Measurements from ENCODE around the gene CNTD1.

DNA sequence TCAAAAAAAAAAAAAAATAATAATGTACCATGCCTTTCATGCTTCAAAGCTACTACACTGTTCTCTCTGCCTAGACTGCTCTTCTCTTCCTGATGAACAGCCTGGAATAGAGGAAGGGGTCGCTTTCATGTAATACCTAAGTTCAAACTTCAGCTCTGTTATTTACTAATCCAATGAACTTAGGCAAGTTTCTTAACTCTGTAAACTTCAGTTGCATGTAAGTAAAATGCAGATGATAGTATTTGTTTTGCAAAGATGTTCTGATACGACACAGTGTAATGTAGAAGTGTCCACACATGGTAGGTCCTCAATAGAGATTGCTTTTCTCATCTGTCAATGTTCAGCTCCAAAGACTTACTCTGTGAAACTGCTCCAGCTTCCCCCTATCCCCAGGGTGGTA, 6.7 kb upstream of the CNTD1 start:
- TF ChIP-seq, protein P1, sequence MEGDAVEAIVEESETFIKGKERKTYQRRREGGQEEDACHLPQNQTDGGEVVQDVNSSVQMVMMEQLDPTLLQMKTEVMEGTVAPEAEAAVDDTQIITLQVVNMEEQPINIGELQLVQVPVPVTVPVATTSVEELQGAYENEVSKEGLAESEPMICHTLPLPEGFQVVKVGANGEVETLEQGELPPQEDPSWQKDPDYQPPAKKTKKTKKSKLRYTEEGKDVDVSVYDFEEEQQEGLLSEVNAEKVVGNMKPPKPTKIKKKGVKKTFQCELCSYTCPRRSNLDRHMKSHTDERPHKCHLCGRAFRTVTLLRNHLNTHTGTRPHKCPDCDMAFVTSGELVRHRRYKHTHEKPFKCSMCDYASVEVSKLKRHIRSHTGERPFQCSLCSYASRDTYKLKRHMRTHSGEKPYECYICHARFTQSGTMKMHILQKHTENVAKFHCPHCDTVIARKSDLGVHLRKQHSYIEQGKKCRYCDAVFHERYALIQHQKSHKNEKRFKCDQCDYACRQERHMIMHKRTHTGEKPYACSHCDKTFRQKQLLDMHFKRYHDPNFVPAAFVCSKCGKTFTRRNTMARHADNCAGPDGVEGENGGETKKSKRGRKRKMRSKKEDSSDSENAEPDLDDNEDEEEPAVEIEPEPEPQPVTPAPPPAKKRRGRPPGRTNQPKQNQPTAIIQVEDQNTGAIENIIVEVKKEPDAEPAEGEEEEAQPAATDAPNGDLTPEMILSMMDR (IDR thresholded peaks at IDR 0.05) = no peak
- TF ChIP-seq SIN3A (IDR thresholded peaks at IDR 0.05; ENCODE audit: borderline replicate concordance, insufficient read depth, low read depth, low read length) (no peak), POLR2AphosphoS5 (IDR thresholded peaks at IDR 0.05; ENCODE audit: low read depth, low read length) (no peak)
- TF ChIP-seq, protein P2, sequence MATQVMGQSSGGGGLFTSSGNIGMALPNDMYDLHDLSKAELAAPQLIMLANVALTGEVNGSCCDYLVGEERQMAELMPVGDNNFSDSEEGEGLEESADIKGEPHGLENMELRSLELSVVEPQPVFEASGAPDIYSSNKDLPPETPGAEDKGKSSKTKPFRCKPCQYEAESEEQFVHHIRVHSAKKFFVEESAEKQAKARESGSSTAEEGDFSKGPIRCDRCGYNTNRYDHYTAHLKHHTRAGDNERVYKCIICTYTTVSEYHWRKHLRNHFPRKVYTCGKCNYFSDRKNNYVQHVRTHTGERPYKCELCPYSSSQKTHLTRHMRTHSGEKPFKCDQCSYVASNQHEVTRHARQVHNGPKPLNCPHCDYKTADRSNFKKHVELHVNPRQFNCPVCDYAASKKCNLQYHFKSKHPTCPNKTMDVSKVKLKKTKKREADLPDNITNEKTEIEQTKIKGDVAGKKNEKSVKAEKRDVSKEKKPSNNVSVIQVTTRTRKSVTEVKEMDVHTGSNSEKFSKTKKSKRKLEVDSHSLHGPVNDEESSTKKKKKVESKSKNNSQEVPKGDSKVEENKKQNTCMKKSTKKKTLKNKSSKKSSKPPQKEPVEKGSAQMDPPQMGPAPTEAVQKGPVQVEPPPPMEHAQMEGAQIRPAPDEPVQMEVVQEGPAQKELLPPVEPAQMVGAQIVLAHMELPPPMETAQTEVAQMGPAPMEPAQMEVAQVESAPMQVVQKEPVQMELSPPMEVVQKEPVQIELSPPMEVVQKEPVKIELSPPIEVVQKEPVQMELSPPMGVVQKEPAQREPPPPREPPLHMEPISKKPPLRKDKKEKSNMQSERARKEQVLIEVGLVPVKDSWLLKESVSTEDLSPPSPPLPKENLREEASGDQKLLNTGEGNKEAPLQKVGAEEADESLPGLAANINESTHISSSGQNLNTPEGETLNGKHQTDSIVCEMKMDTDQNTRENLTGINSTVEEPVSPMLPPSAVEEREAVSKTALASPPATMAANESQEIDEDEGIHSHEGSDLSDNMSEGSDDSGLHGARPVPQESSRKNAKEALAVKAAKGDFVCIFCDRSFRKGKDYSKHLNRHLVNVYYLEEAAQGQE (IDR thresholded peaks at IDR 0.05; ENCODE audit: insufficient read depth in 1 of 2, low read depth in 2 of 2, low read length in 1 of 2) = no peak
